GM19351 (cell line): ENCODE measurements around the gene HUS1.
"Not testable (repeated sequence)": the region's sequence is repeated elsewhere in the genome, so short reads cannot be mapped to it uniquely, and the experiment has no call there.

ENCODE experiments used
- ATAC-seq: cut with Tn5 transposase; IDR thresholded peaks from one replicate; pipeline ENCODE4 v1.9.1; 2021; ENCODE audit warnings: mild to moderate bottlenecking, moderate library complexity; ENCODE audit not compliant: unreplicated experiment

The HUS1 gene

DNA sequence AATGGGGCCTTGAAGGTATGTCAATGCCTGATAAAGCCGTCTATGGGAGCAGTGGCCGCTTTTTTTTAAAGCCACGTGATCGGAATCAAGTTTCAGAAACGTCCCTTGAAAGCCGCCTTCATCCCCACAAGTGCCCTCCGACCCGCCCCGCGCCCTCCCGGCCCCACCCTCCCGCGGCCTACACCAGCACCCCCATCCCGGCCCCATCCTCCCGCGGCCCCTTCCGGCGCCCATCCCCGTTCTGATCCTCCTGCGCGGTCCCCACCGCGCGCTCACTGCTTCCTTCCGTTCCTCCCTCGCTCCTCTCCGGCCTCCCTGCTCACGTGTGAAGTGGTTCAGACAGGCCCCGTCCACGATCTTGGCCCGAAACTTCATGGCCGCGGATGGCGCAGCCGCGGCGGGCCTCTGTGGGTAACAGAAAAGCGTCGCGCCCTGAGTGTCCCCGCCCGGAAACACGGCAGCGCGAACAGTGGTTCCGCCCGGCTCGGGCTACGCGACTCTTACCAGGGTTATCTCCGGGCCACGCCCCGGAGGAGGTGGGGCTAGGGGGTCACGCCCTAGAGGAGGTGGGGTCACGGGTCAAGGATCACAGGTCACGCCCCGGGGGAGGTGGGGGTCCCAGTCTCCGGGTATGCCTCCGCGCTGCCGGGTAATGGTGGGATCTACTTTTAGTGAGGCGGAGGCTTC lies at the start of gene HUS1:
HUS1 (minus strand) TSS at position 471 of the 687 bp plus-strand sequence; CDS start at position 375, 96 bp downstream.
- peak; percentile 98 for ATAC-seq

DNA sequence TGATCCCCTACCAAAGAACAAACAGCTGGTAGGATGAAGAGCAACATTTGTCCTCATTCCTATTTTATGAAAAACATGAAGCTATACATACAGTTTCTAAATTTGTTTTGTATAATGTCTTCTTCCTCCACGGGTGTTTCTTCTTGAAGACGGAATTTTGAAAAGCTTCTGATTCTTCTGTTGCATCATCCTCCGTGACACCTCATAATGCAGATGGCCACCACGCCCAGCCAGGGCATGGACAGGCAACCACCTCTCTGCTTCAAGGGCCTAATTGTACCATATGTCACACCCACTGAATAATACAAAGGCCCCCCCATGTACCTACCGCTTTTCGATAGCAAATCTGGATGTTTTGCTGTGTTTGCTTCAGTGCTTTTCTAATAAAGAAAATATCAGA lies 49.5 kb upstream of the HUS1 start, which contains the start of gene SUN3:
SUN3 (minus strand) TSS at position 170 of the 400 bp plus-strand sequence; CDS start at position 1, 169 bp downstream.
- ATAC-seq, result no peak

DNA sequence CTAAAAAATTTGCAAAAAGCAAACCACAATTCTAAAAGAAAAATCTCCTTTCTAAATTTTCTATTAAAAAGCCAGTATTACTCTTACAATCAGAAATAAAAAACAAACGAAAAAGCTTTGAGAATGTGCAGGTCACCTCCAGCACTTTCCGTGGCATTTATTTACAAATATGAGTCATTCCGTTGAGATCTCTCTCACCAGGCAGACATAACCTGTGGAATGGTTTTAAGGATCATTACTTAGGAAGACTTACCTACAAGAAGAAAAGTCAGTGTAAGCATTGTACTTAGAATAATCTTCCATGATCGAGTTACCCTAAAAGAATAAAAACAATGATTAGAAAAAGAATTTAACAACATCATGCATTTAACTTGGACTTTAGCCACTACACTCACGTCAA lies 46.2 kb upstream of the HUS1 start:
- no peak for ATAC-seq

DNA sequence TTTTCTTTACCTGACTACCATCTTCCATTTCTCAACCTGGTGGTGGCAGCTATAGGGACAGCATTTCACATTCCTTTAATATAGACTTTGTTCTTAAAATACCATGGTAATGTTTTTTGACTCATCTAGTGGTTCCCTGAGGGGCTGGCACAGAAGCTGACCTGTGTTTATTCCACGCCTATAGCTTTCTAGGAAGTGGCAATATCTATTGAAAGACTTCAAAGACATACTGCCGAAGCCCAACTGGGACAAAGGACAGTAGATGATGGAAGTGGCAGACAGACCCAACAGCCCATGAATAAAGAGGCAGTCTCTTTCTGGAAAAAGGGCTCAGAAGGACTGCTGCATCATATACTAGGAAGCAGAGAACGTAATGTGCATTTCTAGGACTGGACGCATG lies 38.3 kb upstream of the HUS1 start:
- no peak for ATAC-seq

DNA sequence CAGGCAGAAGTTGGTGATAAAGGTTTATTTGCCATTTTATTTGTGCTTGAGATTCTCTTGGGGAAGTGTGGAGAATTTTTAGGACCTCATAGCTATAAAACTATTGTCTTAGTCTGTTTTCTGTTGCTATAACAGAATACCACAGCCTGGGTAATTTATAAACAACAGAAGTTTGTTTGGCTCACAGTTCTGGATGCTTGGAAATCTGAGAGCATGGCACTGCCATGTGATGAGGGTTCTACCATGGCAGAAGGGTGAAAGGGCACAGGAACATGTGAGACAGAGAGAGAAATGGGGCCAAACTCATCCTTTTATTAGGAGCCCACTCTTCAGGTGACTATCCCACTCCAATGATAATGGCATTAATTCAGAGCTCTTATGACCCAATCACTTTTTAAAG lies 37.2 kb upstream of the HUS1 start:
- ATAC-seq, result no peak

DNA sequence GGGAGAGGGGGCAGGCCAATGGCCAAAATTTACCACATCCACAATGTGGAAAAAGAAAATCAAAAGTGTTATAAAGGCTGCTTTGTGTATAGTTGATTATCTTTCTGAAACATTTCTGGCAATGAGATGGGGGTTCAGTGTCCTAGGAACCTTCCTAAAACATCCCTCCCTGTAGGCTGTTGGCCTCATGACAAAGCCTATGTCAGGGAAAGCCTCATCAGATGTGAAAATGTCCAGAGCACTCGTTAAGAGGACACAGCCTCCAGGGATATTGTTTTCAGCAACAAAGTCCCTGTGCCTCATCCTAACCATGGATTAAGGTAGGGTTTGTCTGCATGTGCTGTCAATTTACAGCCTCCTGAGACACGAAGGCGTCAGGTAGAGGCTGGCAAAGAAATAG lies 32.5 kb upstream of the HUS1 start:
- ATAC-seq, result no peak

DNA sequence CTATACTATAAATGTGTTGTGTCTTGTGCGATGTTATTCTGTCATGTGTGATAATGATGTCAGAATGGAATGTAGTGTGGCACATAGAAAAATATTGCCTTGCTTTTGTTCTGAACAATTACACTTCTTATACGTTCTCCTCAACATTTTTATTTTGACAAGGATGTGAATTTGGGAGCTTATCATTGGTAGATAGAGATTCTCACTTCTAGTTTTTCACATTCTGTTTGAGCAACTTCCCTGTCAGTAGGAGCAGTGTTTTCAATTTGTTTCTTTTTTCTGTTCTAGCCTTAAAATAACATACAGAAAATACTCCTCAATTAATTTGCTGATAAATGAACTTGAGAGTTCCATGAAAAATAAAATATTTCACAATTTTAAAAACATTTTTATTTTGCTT lies 31.9 kb upstream of the HUS1 start:
- ATAC-seq, result no peak

DNA sequence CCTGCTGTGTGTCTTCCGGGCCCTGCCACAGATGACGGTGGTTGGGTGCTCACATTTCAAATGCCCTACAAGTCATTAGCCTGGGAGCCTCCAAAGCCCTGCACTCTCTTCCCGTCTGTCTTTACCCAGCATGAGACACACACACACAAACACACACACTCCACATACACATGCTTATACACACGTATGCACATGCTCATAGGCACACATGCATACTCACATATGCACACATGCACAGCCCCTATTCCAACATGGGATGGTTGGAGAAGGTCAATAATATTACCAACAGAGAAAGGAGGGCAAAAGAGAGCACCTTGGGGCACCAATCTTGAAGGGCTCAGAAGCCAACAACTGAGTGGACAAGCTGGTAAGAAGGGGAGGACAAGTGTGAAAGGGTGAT lies 30.5 kb upstream of the HUS1 start:
- no peak for ATAC-seq

DNA sequence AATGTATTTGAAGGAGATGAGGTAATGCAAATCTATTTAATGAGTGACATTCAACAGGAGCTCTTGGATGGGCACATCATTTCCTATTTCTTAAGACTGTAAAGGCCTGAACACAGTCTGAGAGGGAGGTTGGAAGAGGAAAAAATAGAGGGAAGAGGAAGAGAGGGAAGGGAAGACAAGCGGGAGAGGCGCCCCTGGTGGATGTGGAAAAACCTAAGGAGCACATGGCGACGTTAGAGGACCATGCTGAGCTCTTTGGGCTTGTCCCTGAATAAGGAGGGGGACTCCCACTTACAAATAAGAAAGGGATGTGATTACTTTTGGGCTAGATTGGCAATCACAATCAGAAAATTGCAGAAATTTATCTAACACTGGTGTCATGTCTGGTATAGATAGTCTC lies 29.8 kb upstream of the HUS1 start:
- no peak for ATAC-seq

DNA sequence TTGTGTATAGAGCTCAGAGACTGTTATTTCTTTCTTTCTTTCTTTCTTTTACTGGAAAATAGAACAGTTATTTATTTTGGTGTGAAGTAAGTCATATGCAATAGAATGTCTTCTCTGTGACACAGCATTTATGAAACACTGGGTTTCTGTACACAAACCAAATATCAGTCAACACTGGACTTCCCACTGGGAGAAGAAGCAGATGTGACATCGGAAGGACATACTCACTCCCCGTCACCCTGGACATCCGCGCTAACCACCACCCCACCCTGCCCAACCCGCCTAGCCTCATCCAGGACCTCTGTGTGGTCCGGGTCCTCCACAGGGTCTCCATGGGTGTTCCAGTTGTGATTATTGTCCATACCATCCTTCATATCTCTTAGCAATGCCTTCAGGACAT lies 27.5 kb upstream of the HUS1 start:
- no peak for ATAC-seq

DNA sequence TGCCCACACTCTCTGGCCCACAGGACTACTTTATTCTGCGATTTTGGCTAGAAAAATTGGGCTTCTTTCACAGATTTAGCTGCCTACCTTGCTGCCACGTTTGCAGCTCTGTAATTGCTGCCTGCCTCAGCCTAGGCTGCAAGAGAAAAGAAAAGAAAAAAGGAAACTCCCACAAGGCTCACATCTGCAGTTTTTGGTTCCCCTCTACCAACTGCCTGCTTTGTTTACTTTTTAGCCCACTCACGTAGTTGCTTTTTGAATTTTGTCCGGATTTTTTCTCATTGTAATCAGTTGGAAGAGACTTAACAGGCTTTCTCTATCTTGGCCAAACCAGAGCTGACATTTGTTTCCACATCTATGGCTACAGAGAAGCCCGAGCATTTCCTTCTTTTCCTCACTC lies 25.2 kb upstream of the HUS1 start:
- peak; percentile 78 for ATAC-seq

DNA sequence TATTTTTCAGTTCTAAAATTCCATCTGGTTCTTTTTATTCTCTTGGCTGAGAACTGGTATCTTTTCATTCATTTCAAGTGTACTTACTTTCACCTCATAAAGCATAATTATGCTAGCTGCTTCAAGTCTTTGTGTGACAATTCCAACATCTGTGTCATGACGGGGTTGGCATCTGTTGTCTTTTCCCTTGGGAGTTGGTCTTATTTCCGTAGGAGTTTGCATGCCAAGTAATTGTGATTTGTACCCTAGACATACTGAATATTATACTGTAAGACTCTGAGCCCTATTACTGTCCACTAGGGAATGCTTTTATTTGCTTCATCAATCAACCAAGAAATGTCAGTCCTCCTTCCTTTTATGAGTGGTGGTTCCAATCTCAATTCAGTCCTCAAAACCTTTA lies 24.6 kb upstream of the HUS1 start:
- ATAC-seq, result peak; percentile 16

DNA sequence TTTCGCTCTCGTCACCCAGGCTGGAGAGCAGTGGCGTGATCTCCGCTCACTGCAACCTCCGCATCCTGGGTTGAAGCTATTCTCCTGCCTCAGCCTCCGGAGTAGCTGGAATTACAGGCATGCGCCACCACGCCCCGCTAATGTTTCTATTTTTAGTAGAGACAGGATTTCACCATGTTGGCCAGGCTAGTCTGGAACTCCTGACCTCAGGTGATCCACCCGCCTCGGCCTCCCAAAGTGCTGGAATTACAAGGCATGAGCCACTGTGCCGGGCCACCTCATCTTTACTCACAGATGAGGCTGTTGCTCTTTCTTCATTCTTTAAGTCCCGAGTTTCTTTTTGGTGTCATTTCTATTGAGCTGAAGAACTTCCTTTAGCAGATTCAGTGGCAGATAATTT lies 20.7 kb upstream of the HUS1 start:
- not testable (repeated sequence) for ATAC-seq

DNA sequence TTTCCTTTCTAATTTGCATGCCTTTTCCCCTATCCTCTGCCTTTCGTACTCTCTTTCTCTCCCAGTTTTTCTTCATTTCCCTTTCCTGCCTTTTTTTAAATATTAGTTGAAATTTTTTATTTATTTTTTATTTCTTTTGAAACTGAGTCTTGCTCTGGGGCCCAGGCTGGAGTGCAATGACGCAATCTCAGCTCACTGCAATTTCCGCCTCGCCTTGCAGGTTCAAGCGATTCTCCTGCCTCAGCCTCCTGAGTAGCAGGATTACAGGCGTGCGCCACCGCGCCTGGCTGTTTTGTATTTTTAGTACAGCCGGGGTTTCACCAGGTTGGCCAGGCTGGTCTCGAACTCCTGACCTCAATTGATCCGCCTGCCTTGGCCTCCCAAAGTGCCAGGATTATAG lies 20.0 kb upstream of the HUS1 start:
- no peak for ATAC-seq

DNA sequence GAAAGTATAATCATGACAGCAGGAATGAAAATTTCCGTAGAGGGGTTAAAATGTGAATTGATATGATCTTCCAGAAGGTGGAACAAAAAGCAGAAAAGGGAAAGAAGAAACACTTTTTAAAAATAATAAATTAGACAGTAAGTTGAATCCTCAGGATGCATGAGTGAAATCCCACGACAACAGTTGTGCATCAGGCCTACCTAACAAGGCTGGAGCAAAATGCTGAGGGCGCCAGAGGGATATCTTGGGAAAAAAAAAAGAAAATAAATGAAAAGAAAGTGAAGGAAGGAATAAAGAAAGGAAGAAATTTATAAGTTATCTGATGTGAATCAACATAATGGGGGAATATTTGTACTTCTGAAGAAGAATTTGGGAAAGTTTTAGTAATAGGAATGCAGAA lies 13.0 kb upstream of the HUS1 start:
- no peak for ATAC-seq

DNA sequence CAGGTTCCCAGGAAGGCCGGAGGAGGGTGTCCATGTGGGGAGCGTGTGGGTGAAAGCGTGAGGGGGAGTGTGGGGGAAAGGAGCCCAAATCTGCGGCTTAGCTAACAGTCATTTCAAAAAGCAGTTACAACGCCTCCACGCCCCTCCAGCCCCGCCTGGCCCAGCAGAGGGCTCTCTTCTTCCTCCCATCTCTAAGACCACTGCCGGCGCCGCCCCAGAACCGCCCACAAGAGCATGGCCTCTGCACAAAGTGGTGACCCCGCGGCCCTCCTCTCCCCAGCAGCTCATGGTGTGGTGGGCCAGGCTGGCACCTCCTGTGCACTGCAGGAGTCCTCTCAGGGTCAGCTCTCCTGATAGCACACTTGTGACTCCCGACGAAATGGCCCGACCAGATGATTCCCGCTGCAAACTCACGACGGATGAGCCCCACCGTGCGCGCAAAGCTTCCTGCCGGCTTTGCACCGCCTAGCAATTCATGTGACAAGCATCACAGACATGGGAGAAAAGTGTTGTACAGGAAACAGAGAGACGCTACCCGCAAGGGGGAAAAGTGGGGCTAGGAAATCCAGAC lies 12.4 kb upstream of the HUS1 start:
- peak; percentile 98 for ATAC-seq

DNA sequence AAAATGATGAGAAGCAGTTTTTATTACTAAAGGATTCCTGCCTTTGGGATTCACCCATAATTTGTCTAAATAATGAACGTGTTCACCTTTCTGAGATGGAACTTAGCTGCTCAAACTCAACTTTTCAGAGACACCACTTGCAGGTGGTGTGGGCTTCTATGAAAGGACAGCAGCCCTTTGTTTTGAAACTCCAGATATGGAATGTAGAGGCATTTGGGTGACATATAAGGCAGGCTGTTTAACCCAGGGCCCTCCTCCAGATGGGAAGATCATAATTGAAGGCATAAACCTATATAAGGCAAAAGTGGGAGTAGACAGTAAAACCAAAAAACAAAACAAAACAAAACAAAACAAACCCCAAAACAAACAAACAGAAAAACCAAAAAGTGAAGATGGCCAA lies 11.9 kb upstream of the HUS1 start:
- ATAC-seq, result no peak

DNA sequence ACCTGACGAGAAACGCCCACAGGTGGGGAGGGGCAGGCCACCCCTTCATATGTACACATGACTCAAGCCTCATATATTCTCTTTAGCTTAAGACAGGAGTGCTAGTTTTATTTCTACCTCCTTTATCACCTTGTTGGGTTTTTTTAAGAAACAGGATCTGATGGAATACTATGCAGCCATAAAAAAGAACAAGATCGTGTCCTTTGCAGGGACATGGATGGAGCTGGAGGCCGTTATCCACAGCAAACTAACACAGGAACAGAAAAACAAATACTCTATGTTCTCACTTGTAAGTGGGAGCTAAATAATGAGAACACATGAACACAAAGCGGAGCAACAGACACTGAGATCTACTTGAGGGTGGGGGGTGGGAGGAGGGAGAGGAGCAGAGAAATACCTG lies 11.2 kb upstream of the HUS1 start:
- no peak for ATAC-seq

DNA sequence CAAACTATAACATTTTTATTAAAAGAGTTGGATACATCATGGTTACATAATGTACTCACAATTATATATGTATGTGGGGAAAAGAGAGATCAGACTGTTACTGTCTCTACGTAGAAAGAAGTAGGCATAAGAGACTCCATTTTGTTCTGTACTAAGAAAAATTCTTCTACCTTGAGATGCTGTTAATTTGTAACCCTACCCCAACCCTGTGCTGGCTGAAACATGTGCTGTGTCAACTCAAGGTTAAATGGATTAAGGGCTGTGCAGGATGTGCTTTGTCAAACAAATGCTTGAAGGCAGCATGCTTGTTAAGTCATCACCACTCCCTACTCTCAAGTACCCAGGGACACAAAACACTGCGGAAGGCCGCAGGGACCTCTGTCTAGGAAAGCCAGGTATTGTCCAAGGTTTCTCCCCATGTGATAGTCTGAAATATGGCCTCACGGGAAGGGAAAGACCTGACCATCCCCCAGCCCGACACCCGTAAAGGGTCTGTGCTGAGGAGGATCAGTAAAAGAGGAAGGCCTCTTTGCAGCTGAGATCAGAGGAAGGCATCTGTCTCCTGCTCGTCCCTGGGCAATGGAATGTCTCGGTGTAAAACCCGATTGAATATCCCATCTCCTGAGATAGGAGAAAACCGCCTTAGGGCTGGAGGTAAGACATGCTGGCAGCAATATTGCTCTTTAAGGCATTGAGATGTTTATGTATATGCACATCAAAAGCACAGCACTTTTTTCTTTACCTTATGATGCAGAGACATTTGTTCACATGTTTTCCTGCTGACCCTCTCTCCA lies 10.4 kb upstream of the HUS1 start:
- ATAC-seq, result not testable (repeated sequence)

DNA sequence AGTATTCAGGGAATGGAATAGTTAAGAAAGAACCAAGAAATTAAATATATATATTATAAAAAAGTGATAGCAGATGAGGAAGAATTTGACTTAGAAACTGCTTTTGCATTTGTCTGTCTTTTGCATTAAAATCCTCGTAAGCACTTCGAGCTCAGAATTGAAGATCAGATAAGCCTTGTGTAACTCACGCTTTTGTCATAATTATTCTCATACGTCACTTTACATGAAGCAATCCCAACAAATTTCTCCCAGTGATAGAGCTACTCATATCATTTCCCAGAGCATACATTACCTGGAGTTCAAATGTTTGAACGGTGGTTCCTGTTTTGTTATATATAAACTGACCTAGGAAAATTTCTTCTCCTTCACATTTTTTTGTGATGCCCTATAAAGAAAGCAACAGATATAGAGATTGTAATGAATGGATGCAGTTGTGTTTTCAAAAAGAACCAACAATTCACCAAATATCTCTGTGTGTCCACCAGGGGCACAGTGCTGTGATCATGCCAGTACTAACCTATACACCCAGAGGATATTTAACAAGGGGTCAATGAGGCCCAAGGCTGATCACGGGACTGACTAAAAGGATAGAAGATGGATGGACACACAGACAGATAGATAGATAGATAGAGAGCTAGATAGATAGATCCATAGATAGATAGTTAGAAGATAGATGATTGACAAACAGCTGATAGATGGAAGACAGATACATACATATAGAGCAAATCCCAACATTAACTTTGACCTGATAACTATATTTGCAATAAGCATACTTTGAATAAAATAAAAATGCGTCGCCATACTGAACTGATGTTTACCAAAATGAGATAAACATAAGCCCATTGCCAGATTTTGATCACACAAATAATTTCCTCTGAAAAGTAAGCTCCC lies 9.3 kb upstream of the HUS1 start:
- ATAC-seq, result no peak

DNA sequence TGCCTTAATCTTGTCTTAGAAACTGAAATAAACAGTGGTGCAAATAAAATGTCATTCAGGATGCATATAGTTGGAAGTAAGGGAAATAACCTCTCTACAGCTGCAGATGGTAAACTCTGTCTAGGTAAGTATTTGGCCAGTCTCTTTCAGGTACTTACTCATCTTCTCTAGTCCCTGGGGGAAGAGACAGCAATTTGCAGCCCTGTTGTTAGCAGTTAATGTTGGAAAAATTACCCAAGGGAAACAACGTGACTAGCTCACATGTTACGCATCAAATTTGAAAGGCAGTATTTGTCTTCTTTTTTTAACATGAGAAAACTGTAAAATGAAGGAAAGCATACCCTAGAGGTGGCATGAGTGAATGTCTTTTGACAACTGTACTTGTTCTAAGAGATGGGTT lies 3.2 kb upstream of the HUS1 start:
- no peak for ATAC-seq
